ENCODE results near the gene ERG28. TPM values are rescaled to one million over a fixed set of nuclear protein-coding genes. Genes with fewer than 3 reads are reported as not detected.

Gene ERG28
- total and polyA plus RNA-seq, 2 of the 13 experiments (the other 11 are each of a cell fraction or from before 2014, with no cell fraction given): 27.3 to 32.3 TPM

GRCh38 chr14:75702122-75702521 lies 41.4 kb upstream of the ERG28 start (continued):
- no peak for TF ChIP-seq AFF4 (CRISPR knock-in tag; IDR thresholded peaks at IDR 0.05)
- TF ChIP-seq, protein P1, sequence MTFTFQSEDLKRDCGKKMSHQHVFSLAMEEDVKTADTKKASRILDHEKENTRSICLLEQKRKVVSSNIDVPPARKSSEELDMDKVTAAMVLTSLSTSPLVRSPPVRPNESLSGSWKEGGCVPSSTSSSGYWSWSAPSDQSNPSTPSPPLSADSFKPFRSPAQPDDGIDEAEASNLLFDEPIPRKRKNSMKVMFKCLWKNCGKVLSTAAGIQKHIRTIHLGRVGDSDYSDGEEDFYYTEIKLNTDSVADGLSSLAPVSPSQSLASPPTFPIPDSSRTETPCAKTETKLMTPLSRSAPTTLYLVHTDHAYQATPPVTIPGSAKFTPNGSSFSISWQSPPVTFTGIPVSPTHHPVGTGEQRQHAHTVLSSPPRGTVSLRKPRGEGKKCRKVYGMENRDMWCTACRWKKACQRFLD (CRISPR knock-in tag; IDR thresholded peaks at IDR 0.05; ENCODE audit: borderline replicate concordance): no peak
- TF ChIP-seq ZHX1 (CRISPR knock-in tag; IDR thresholded peaks at IDR 0.05; ENCODE audit: low read depth): no peak

DNA sequence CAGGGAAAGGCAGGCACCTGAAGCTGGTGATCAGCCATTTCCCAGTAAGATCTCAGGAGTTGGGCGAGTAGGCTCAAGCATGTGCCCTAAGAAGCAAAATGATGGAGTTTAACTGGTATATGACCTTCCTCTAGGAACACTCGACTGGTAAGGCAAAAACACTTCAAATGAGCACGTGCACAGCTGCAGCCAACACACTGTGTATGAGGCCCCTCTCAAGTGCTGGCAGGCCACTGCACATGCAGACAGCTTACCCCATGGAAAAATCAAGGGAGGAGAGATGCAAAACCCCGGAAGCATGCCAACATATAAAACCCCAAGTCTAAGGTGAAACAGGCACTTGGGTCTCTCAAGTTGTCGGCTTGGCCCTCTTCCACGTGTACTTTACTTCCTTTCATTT lies 39.6 kb upstream of the ERG28 start:
- in situ Hi-C loops (cut with HindIII; ENCODE audit: extremely low pct_ligation_motif_present, low pct_unique_long_range_greater_than_20kb): loop anchor here (25.0 kb wide), 1 partner anchor 687 kb away; the partner anchor contains the start of gene ESRRB
- intact Hi-C loops (cut with micrococcal nuclease; ENCODE audit: unreplicated experiment): no loop called here
- H2AFZ ChIP-seq (ENCODE audit: low read length): no peak overlapping the region
- no peak for TF ChIP-seq ZSCAN29 (CRISPR knock-in tag; conservative IDR thresholded peaks at IDR 0.05)
- TF ChIP-seq ZNF563 (CRISPR knock-in tag; IDR thresholded peaks at IDR 0.05): no peak
- TF ChIP-seq PHF8 (CRISPR knock-in tag; IDR thresholded peaks at IDR 0.05): no peak
- no peak for TF ChIP-seq KDM3A (CRISPR knock-in tag; IDR thresholded peaks at IDR 0.05; ENCODE audit: low read depth)
- no peak for TF ChIP-seq ZBTB4 (CRISPR knock-in tag; IDR thresholded peaks at IDR 0.05; ENCODE audit: borderline replicate concordance)
- no peak for TF ChIP-seq NFATC3 (CRISPR knock-in tag; IDR thresholded peaks at IDR 0.05)
- no peak for TF ChIP-seq ZNF713 (CRISPR knock-in tag; IDR thresholded peaks at IDR 0.05)
- TF ChIP-seq ZFP1 (CRISPR knock-in tag; IDR thresholded peaks at IDR 0.05): no peak
- TF ChIP-seq ZNF572 (CRISPR knock-in tag; IDR thresholded peaks at IDR 0.05): no peak
- TF ChIP-seq SSRP1 (CRISPR knock-in tag; IDR thresholded peaks at IDR 0.05): no peak

More for the DNA sequence above, 39.6 kb upstream of the ERG28 start:
- no TSS peak for BruUV-seq (replicated peaks)
- Histone ChIP-seq H3K9me3 (ENCODE audit: low read length) (no peaks in the 10 kb centered on the region), H3K27ac (ENCODE audit: extremely low read length, insufficient read depth, low read length) (no peak overlapping the region), H3K79me2 (ENCODE audit: insufficient read depth, low read length) (no peaks in the 10 kb centered on the region), H3K27me3 (ENCODE audit: control insufficient read depth in 1 of 2, insufficient read depth in 2 of 2, low read length in 2 of 2) (no peaks in the 10 kb centered on the region), H3K4me3 (replicated peaks in 1 of 3; ENCODE audit: insufficient read depth in 1 of 3, low read depth in 2 of 3, low read length in 3 of 3) (no peak overlapping the region), H3K4me1 (ENCODE audit: insufficient read depth, low read length) (no peaks in the 10 kb centered on the region), H3K9ac (ENCODE audit: insufficient read depth, low read depth, low read length) (no peak overlapping the region), H3K36me3 (replicated peaks in 1 of 2; ENCODE audit: control insufficient read depth in 1 of 2, insufficient read depth in 2 of 2, low read length in 2 of 2) (peaks cover 8 to 41% of the 10 kb centered on the region in 2 experiments; a peak in 4 of 5 replicates), H4K20me1 (ENCODE audit: insufficient read depth, low read length) (no peaks in the 10 kb centered on the region), H3K4me2 (ENCODE audit: low read depth, low read length) (no peak overlapping the region)
- ATAC-seq (no peak), FAIRE-seq (no peak), DNase-seq (ENCODE audit: low spot score) (no peak)
- POLR2A ChIA-PET: no interaction called here
- CTCF ChIA-PET (ENCODE audit: low intra/inter-chr PET ratio, low total read pairs): no interaction called here
- WGBS (ENCODE audit: low lambda C conversion rate): 97% methylated on average over 6 of the region's 6 CpGs

Measured in HepG2 (cell line).